WI38 (cell line): ENCODE results near the gene CCDC93.
A peak's percentile ranks its signal among the peaks of the same experiment; 100 is the strongest.

Experiments used
- H3K4me3 ChIP-seq: 2 replicates; pipeline ENCODE4 v1.5.1; 2011; ENCODE audit warnings: low read depth, mild to moderate bottlenecking, control low read depth, low read length
- TF ChIP-seq, protein P1 (sequence below): IDR thresholded peaks from 2 replicates; pipeline ENCODE4 v1.5.1; 2012; ENCODE audit warnings: low read depth, mild to moderate bottlenecking, control low read depth, low read length

Gene CCDC93

DNA sequence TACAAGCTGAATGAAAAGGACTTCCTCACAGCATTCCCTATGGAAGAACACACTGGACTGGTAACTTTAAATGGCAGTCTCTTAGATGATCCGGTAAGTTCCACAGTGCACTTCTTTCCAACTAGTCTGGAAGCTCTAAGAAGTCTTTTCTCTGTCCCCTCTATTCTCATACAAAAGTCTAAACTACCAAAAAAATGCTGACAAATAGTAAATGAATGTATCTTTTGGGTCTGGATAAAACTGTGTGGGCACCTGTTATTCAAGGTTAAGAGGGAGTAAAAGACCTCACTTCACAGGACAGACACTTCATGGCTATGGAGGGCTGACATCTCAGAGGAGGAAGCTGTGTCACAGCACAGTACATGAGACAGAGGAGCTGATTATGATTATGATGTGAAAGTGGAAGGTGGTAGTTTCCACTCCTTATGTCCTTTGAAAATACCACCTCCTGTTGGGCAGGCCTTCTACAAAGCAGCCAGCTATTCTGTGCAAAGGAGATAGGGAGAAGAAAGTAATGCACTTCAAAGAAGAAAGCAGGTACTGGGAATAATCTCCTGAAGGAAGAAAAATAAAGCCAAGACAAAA lies 23.9 kb downstream of the CCDC93 start:
- no peak overlapping the region for H3K4me3 ChIP-seq
- TF ChIP-seq, protein P1, sequence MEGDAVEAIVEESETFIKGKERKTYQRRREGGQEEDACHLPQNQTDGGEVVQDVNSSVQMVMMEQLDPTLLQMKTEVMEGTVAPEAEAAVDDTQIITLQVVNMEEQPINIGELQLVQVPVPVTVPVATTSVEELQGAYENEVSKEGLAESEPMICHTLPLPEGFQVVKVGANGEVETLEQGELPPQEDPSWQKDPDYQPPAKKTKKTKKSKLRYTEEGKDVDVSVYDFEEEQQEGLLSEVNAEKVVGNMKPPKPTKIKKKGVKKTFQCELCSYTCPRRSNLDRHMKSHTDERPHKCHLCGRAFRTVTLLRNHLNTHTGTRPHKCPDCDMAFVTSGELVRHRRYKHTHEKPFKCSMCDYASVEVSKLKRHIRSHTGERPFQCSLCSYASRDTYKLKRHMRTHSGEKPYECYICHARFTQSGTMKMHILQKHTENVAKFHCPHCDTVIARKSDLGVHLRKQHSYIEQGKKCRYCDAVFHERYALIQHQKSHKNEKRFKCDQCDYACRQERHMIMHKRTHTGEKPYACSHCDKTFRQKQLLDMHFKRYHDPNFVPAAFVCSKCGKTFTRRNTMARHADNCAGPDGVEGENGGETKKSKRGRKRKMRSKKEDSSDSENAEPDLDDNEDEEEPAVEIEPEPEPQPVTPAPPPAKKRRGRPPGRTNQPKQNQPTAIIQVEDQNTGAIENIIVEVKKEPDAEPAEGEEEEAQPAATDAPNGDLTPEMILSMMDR = no peak

DNA sequence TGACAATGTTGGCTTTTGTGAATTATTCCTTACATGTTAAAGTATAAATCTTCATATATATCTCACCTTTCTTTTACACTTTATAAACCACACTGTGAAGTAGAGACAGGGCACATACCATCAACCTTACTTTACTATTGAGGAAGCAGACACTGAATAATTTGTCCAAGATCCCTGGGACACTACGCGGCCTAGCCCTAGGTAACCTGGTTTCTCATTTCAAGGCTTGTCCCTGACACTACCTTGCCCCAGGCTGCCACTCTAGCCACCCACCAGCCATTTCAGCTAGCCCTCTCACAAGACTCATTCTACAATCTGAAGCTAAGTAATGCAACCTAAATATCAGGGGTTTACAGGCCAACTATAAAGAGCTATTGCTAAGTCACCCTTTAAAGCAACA lies 26.7 kb downstream of the CCDC93 start:
- TF ChIP-seq, protein P1 = no peak
- no peak overlapping the region for H3K4me3 ChIP-seq

DNA sequence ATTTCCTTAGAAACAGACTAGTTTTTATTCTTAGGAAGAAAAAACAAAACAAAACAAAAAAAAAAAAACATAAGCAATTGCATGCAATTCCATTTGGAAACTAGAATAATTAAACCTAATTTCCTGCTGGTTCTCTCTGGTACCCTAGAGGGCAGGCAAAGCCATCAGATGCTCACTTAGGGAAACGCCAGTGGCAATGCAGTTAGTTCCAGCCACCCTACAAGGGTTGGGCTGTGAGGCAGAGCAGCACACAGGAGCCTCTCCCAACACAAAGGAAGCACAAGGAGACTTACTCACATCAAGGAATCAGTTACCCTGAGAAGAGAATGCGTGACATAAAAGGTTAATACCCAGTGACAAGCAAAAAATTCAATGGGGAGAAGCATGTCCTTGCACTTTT lies 28.8 kb downstream of the CCDC93 start:
- TF ChIP-seq, protein P1 = no peak
- H3K4me3 ChIP-seq = no peak overlapping the region

DNA sequence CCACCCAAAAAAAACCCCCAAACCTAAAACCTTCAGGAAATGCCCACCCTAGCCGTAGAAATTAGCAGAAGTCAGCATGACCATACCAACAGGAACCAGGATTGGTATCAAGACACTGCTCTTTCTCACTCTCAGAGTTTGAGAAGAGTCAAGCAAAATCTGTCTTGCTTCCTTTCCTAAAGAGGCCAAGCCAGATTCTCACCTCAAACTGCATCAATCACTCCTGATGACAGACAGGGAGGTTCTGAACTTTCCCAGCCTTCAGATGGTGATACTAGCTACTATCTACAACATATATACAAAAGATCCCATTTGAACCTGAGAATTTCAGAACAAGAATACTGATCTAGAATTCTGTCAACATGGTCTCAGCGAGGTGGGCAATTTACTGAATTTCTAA lies 29.7 kb downstream of the CCDC93 start:
- TF ChIP-seq, protein P1 = no peak
- no peak overlapping the region for H3K4me3 ChIP-seq

DNA sequence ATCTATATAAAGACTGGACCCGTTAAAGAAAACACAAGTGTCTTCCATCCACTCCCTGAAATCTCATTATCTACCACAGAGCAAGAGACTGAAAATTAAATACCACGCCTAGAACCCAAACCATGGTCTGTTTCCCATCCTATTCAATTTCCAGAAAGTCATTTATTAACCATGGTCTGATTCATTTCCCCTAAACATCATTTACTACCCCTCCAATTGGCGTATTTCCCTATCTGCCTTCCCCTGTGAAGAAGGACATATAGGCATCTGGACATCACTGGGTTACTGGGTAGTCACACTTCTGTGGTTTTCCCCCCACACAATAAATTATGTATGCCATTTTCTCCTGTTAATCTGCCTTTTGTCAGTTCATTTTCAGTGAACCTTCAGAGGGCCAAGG lies 30.8 kb downstream of the CCDC93 start:
- TF ChIP-seq, protein P1 = no peak
- no peak overlapping the region for H3K4me3 ChIP-seq

DNA sequence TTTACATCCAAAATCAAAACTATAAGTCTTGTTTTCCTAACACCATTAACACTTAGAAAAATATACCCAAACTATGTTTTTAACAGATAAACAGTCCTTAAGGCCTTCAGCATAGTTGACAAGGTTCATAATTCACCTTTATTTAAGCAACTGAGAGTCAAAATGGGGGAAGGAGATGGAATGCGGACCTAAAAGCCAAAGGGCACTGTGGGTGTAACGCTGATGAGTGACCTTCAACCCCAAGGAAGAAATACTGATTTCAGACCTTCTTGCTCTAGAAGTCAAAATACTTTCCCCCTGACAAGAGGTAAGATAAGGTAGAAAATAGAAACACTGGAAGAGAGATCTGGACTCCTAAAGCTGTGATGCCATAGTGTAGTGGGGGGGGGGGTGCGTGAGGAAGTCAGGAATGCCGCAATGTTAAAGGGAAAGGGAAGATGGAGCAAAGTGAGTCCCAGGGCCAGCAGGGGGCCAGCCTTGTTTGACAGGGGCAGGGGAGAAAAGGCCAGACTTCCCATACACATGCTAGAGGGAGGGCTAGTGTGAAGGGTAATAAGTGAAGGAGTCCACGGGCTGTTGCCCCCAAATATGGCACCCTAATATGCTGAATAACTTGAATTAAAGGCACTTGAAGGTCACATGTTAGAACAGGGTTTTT lies 31.4 kb downstream of the CCDC93 start:
- H3K4me3 ChIP-seq = no peak overlapping the region
- TF ChIP-seq, protein P1 = 0 out of 2 replicates have a peak, but pooled peaks have one; percentile 4

DNA sequence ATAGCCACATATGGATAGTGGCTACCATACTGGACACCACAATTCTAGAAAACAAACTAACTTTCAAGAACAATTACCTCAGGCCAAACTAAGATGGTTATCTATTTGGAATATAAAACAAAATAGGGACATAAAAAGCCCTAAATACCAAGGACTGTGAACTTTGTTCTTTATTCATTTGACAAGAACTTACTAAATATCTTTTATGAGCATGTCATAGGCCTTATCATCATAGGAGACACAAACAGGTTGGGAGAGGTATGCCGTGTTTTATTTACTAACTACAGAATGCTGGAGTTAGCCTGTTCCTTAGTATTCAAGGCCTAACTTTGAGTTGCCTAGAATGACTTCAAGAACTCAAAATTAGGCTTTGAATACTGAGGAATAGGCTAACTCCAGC lies 32.1 kb downstream of the CCDC93 start:
- H3K4me3 ChIP-seq = no peak overlapping the region
- TF ChIP-seq, protein P1 = no peak
